Activated B cell treated with CpG ODN at 0.5 μM for 24 hours (primary cell): Measurements from ENCODE around the gene PTRHD1. TPM values are rescaled to one million over a fixed set of nuclear protein-coding genes. Genes with fewer than 3 reads are reported as not detected.

Experiments used
- ATAC-seq: fragments of 200-7000 bp; cut with Tn5 transposase; one replicate; pipeline ENCODE4 v1.10.0; 2021; ENCODE audit warnings: low read depth, mild to moderate bottlenecking, moderate library complexity
- CTCF ChIA-PET: fragments of 350-600 bp; sonication (Branson Sonifier 250); formaldehyde crosslinking; loops from one replicate; lab custom pipeline; 2021; ENCODE audit warnings: antibody characterized with exemption; lab: Charles Lee
- POLR2A ChIA-PET: fragments of 350-600 bp; sonication (Branson Sonifier 250); formaldehyde crosslinking; loops from one replicate; lab custom pipeline; 2021; ENCODE audit warnings: antibody characterized with exemption; lab: Charles Lee
- DNase-seq: peaks from one replicate; pipeline ENCODE4 v3.0.0; 2022
- H3K27ac Mint-ChIP-seq: one replicate; pipeline ENCODE4 v1.8.0; 2020; ENCODE audit warnings: mixed read lengths
- H3K27me3 Mint-ChIP-seq: one replicate; pipeline ENCODE4 v1.8.0; 2021; ENCODE audit warnings: mixed read lengths
- H3K36me3 Mint-ChIP-seq: one replicate; pipeline ENCODE4 v1.8.0; 2021; ENCODE audit warnings: low read depth, mixed read lengths
- H3K4me1 Mint-ChIP-seq: one replicate; pipeline ENCODE4 v1.8.0; 2021; ENCODE audit warnings: mixed read lengths
- H3K4me3 Mint-ChIP-seq: one replicate; pipeline ENCODE4 v1.8.0; 2020; ENCODE audit warnings: mild to moderate bottlenecking, mixed read lengths
- H3K9me3 Mint-ChIP-seq: one replicate; pipeline ENCODE4 v1.8.0; 2020; ENCODE audit warnings: mixed read lengths
- CTCF ChIP-seq: fragments of 200-600 bp; IDR thresholded peaks from one replicate; pipeline ENCODE4 v1.8.0; 2022; ENCODE audit warnings: antibody characterized with exemption, mild to moderate bottlenecking
- intact Hi-C: fragments of 100-400 bp; cut with micrococcal nuclease; formaldehyde crosslinking; loops from one replicate; pipeline ENCODE4 v1.15.1; 2024
- total RNA-seq: library from RNA; stranded (reverse); gene quantifications from 2 replicates; pipeline ENCODE4 v1.2.3, GENCODE V29; 2022

The PTRHD1 gene
- total RNA-seq, 1 donor from 2014 or later, result 41.1 TPM

DNA sequence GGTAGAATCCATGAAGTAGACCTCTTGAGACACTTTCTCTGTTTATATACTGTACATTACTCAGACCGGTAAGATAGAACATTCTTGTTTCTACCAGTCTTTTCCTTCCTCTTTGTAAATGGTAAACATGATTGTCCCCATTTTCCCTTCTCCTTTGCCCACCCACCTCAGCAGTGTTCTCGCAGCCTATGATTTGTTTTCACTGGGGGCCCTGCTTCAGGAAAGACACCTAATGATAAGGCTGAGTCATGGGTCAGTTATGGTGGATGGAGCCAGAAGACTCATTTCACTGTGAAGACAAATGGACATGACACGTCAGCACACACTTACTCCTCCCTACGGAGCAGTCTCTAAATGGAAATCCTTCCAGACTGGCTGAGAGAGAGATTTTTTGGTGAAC is 23.7 kb upstream of the PTRHD1 start:
- CTCF ChIA-PET, result interaction anchor here (1.4 to 1.9 kb wide), 2 partner anchors 11 to 407 kb away, joined by 3 to 4 read pairs; no protein-coding TSS in a partner anchor
- H3K27me3 Mint-ChIP-seq, result no peaks in the 10 kb centered on the region
- intact Hi-C loops, result no loop called here
- H3K4me1 Mint-ChIP-seq, result no peaks in the 10 kb centered on the region
- peaks cover 63% of the 10 kb centered on the region for H3K36me3 Mint-ChIP-seq
- ATAC-seq, result no peak
- no peak for DNase-seq
- TF ChIP-seq CTCF, result no peak
- no peak overlapping the region for H3K27ac Mint-ChIP-seq
- POLR2A ChIA-PET, result no interaction called here
- no peaks in the 10 kb centered on the region for H3K9me3 Mint-ChIP-seq
- H3K4me3 Mint-ChIP-seq, result no peak overlapping the region

- ATAC-seq (no peak), DNase-seq (no peak)
- Mint-ChIP-seq H3K9me3 (no peaks in the 10 kb centered on the region), H3K36me3 (peaks cover 59% of the 10 kb centered on the region), H3K27ac (no peak overlapping the region), H3K27me3 (no peaks in the 10 kb centered on the region), H3K4me3 (no peak overlapping the region), H3K4me1 (no peaks in the 10 kb centered on the region)
- ChIA-PET CTCF (interaction anchor here (1.9 kb wide), 1 partner anchor 11 kb away, joined by 4 read pairs; no protein-coding TSS in a partner anchor), POLR2A (no interaction called here)
- TF ChIP-seq CTCF, result no peak
- intact Hi-C loops, result no loop called here
These were observed 23.2 kb upstream of the PTRHD1 start for GRCh38 chr2:24816404-24816803.

GRCh38 chr2:24815171-24815570 is 22.0 kb upstream of the PTRHD1 start:
- TF ChIP-seq CTCF, result no peak
- no peaks in the 10 kb centered on the region for H3K9me3 Mint-ChIP-seq
- H3K27ac Mint-ChIP-seq, result no peak overlapping the region
- H3K36me3 Mint-ChIP-seq, result peaks cover 46% of the 10 kb centered on the region
- no peaks in the 10 kb centered on the region for H3K27me3 Mint-ChIP-seq
- H3K4me1 Mint-ChIP-seq, result no peaks in the 10 kb centered on the region
- no peak for ATAC-seq
- no peak overlapping the region for H3K4me3 Mint-ChIP-seq
- ChIA-PET POLR2A (no interaction called here), CTCF (interaction anchor here (1.9 kb wide), 1 partner anchor 12 kb away, joined by 4 read pairs; no protein-coding TSS in a partner anchor)
- intact Hi-C loops, result no loop called here
- DNase-seq, result no peak

DNA sequence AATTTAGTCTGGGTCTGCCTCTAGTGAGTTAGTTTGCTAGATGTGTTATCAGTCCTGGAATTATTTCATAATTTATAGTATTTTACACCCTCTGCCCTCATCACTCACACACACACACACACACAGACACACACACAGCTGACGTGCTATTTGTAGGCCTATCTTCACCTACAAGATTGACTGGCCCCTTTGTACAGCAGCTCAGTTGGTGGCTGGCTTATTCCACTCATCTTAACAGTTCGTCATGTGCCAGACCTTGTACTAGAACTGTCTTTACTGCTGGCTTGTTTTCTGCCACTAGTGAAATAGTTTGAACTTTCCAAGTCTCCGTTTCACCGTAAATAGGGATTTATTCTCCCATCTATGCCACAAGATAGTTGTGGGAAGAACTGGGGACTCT is 21.3 kb upstream of the PTRHD1 start:
- intact Hi-C loops, result no loop called here
- peaks cover 42% of the 10 kb centered on the region for H3K36me3 Mint-ChIP-seq
- DNase-seq (no peak), ATAC-seq (no peak)
- no peak overlapping the region for H3K27ac Mint-ChIP-seq
- ChIA-PET CTCF (no interaction called here), POLR2A (no interaction called here)
- no peaks in the 10 kb centered on the region for H3K4me1 Mint-ChIP-seq
- no peaks in the 10 kb centered on the region for H3K9me3 Mint-ChIP-seq
- TF ChIP-seq CTCF, result no peak
- no peak overlapping the region for H3K4me3 Mint-ChIP-seq
- H3K27me3 Mint-ChIP-seq, result no peaks in the 10 kb centered on the region

GRCh38 chr2:24813691-24814137 is 20.5 kb upstream of the PTRHD1 start:
- Mint-ChIP-seq H3K9me3 (no peaks in the 10 kb centered on the region), H3K27ac (no peak overlapping the region), H3K27me3 (no peaks in the 10 kb centered on the region), H3K4me3 (no peak overlapping the region), H3K4me1 (no peaks in the 10 kb centered on the region), H3K36me3 (peaks cover 38% of the 10 kb centered on the region)
- ChIA-PET CTCF (no interaction called here), POLR2A (no interaction called here)
- intact Hi-C loops, result no loop called here
- DNase-seq, result no peak
- ATAC-seq, result no peak
- TF ChIP-seq CTCF, result no peak
